Activated CD4-positive, alpha-beta T cell treated with anti-CD3 and anti-CD28 coated beads, Interleukin-2, amount 50 U/mL, for 1 hour (primary cell): ENCODE data around the gene C19orf12.
"Not testable (repeated sequence)": the region's sequence is repeated elsewhere in the genome, so short reads cannot be mapped to it uniquely, and the experiment has no call there.

ENCODE experiments used
- DNase-seq: peaks from one replicate; pipeline ENCODE4 v3.0.0-alpha.2; 2020

Gene C19orf12

GRCh38 chr19:29727906-29728305, 12.8 kb upstream of the C19orf12 start:
- DNase-seq = no peak

- DNase-seq = no peak
These were observed 9.7 kb upstream of the C19orf12 start for GRCh38 chr19:29724746-29725145.

GRCh38 chr19:29724102-29724641, 9.1 kb upstream of the C19orf12 start:
- DNase-seq = no peak

GRCh38 chr19:29717051-29717450, 2.0 kb upstream of the C19orf12 start:
- DNase-seq = no peak

GRCh38 chr19:29715701-29716581, 880 bp upstream of the C19orf12 start:
- no peak for DNase-seq

GRCh38 chr19:29714371-29714952, 599 bp downstream of the C19orf12 start:
- peak; percentile 48 for DNase-seq

GRCh38 chr19:29712744-29713516, 2.1 kb downstream of the C19orf12 start:
- DNase-seq = no peak

- no peak for DNase-seq
These were observed 3.4 kb downstream of the C19orf12 start for GRCh38 chr19:29711584-29712132.

- not testable (repeated sequence) for DNase-seq
These were observed 5.6 kb downstream of the C19orf12 start for GRCh38 chr19:29709440-29709798.

GRCh38 chr19:29708554-29709439, 6.3 kb downstream of the C19orf12 start:
- no peak for DNase-seq

- no peak for DNase-seq
These were observed 8.4 kb downstream of the C19orf12 start for GRCh38 chr19:29706635-29707034.

- no peak for DNase-seq
These were observed 9.4 kb downstream of the C19orf12 start for GRCh38 chr19:29705706-29706105.

- DNase-seq = no peak
These were observed 10.2 kb downstream of the C19orf12 start for GRCh38 chr19:29704562-29705558.

GRCh38 chr19:29702963-29703320, 12.1 kb downstream of the C19orf12 start:
- no peak for DNase-seq

- DNase-seq = no peak
These were observed 12.7 kb downstream of the C19orf12 start for GRCh38 chr19:29702161-29702962.

- DNase-seq = no peak
These were observed 14.6 kb downstream of the C19orf12 start for GRCh38 chr19:29700498-29700897.

GRCh38 chr19:29699861-29700260, 15.2 kb downstream of the C19orf12 start:
- no peak for DNase-seq

- no peak for DNase-seq
These were observed 17.4 kb downstream of the C19orf12 start for GRCh38 chr19:29697523-29698261.

- DNase-seq = no peak
These were observed 18.6 kb downstream of the C19orf12 start for GRCh38 chr19:29696565-29696846.
